ENCODE data around the gene FSD1.
"Not testable (repeated sequence)": the region's sequence is repeated elsewhere in the genome, so short reads cannot be mapped to it uniquely, and the experiment has no call there.

The FSD1 gene

GRCh38 chr19:4267901-4268815 lies 36.2 kb upstream of the FSD1 start:
- no peak for DNase-seq
- Histone ChIP-seq H2AFZ (ENCODE audit: insufficient read depth, low read length, poor library complexity) (no peak overlapping the region), H3K36me3 (ENCODE audit: control insufficient read depth in 1 of 2, insufficient read depth in 2 of 2, low read length in 2 of 2) (peaks cover 15 to 18% of the 10 kb centered on the region in 2 experiments), H2AK5ac (ENCODE audit: low read length) (no peak overlapping the region), H3K79me2 (ENCODE audit: control insufficient read depth, insufficient read depth, low read length, poor library complexity) (no peaks in the 10 kb centered on the region), H3K4me2 (ENCODE audit: low read length) (no peak overlapping the region), H3K23ac (ENCODE audit: low read length) (no peak overlapping the region), H3K27ac (ENCODE audit: low read depth, low read length) (no peak overlapping the region), H2BK12ac (ENCODE audit: low read length) (no peak overlapping the region), H3K27me3 (ENCODE audit: insufficient read depth, low read length) (no peaks in the 10 kb centered on the region), H3K14ac (ENCODE audit: low read length) (no peak overlapping the region), H3K79me1 (ENCODE audit: low read length) (no peaks in the 10 kb centered on the region), H2BK5ac (ENCODE audit: low read depth, low read length, poor library complexity) (no peak overlapping the region), H3K9ac (ENCODE audit: low read length) (no peak overlapping the region), H4K12ac (ENCODE audit: low read depth, low read length) (no peak overlapping the region), H3K4me3 (ENCODE audit: low read depth, low read length) (no peak overlapping the region), H4K91ac (ENCODE audit: low read depth, low read length) (no peak overlapping the region), H4K8ac (ENCODE audit: low read depth, low read length) (no peak overlapping the region), H2BK120ac (ENCODE audit: insufficient read depth, low read length, poor library complexity) (no peak overlapping the region), H3K18ac (ENCODE audit: low read length) (no peak overlapping the region), H3K9me3 (ENCODE audit: insufficient read depth, low read depth, low read length) (peaks cover 1% of the 10 kb centered on the region), H3K4me1 (ENCODE audit: control insufficient read depth in 1 of 2, insufficient read depth in 2 of 2, low read length in 2 of 2) (no peaks in the 10 kb centered on the region), H3K4ac (ENCODE audit: low read depth, low read length) (no peak overlapping the region)
- no CpG with 5 or more reads among the region's 30 CpGs for WGBS (ENCODE audit: extremely low coverage, insufficient coverage, insufficient read length)

DNA sequence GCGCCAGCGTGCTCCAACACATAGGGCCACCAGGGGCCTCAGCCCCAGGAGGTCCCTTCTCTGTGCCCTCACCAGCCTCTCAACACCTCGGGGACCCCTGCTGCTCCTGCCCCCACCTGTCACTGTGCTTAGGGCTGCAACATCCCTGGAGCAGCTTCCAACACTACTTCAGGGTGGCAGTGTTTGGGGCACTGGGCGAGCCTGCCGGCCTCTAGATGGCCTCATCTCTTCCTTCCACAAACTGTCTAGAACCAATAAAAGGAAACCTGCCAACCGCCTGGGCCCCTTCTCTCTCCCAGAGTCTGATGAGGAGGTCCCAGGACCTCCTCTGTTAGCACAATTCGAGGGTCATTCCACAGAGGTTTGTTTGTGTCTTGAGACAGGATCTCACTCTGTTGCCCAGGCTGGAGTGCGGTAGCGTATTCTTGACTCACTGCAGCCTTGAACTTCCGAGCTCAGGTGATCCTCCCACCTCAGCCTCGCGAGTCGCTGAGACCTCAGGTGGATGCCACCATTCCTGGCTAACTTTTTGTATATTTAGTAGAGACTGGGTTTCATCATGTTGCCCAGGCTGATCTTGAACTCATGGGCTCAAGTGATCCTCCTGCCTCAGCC lies 35.5 kb upstream of the FSD1 start:
- Histone ChIP-seq H2AK5ac (ENCODE audit: low read length) (no peak overlapping the region), H4K91ac (ENCODE audit: low read depth, low read length) (no peak overlapping the region), H3K4me2 (ENCODE audit: low read length) (no peak overlapping the region), H2BK120ac (ENCODE audit: insufficient read depth, low read length, poor library complexity) (no peak overlapping the region), H3K18ac (ENCODE audit: low read length) (no peak overlapping the region), H4K8ac (ENCODE audit: low read depth, low read length) (no peak overlapping the region), H3K27me3 (ENCODE audit: insufficient read depth, low read length) (no peaks in the 10 kb centered on the region), H3K4ac (ENCODE audit: low read depth, low read length) (no peak overlapping the region), H3K14ac (ENCODE audit: low read length) (no peak overlapping the region), H3K9ac (ENCODE audit: low read length) (no peak overlapping the region), H3K36me3 (ENCODE audit: control insufficient read depth in 1 of 2, insufficient read depth in 2 of 2, low read length in 2 of 2) (peaks cover 11 to 17% of the 10 kb centered on the region in 2 experiments), H3K27ac (ENCODE audit: low read depth, low read length) (no peak overlapping the region), H3K79me1 (ENCODE audit: low read length) (no peaks in the 10 kb centered on the region), H2BK5ac (ENCODE audit: low read depth, low read length, poor library complexity) (no peak overlapping the region), H3K4me3 (ENCODE audit: low read depth, low read length) (no peak overlapping the region), H3K23ac (ENCODE audit: low read length) (no peak overlapping the region), H4K12ac (ENCODE audit: low read depth, low read length) (no peak overlapping the region), H2BK12ac (ENCODE audit: low read length) (no peak overlapping the region), H3K79me2 (ENCODE audit: control insufficient read depth, insufficient read depth, low read length, poor library complexity) (no peaks in the 10 kb centered on the region), H3K9me3 (ENCODE audit: insufficient read depth, low read depth, low read length) (peaks cover 1% of the 10 kb centered on the region), H3K4me1 (ENCODE audit: control insufficient read depth in 1 of 2, insufficient read depth in 2 of 2, low read length in 2 of 2) (no peaks in the 10 kb centered on the region), H2AFZ (ENCODE audit: insufficient read depth, low read length, poor library complexity) (no peak overlapping the region)
- DNase-seq, result no peak
- WGBS (ENCODE audit: extremely low coverage, insufficient coverage, insufficient read length), result no CpG with 5 or more reads among the region's 13 CpGs

- Histone ChIP-seq H3K14ac (ENCODE audit: low read length) (no peak overlapping the region), H3K9me3 (ENCODE audit: insufficient read depth, low read depth, low read length) (peaks cover 1% of the 10 kb centered on the region), H4K12ac (ENCODE audit: low read depth, low read length) (no peak overlapping the region), H2AFZ (ENCODE audit: insufficient read depth, low read length, poor library complexity) (no peak overlapping the region), H3K36me3 (ENCODE audit: control insufficient read depth in 1 of 2, insufficient read depth in 2 of 2, low read length in 2 of 2) (peaks cover 6 to 13% of the 10 kb centered on the region in 2 experiments), H4K91ac (ENCODE audit: low read depth, low read length) (no peak overlapping the region), H2AK5ac (ENCODE audit: low read length) (no peak overlapping the region), H3K27me3 (ENCODE audit: insufficient read depth, low read length) (no peaks in the 10 kb centered on the region), H3K23ac (ENCODE audit: low read length) (no peak overlapping the region), H3K4me3 (ENCODE audit: low read depth, low read length) (no peak overlapping the region), H4K8ac (ENCODE audit: low read depth, low read length) (no peak overlapping the region), H3K79me1 (ENCODE audit: low read length) (peaks cover 2% of the 10 kb centered on the region), H3K4me2 (ENCODE audit: low read length) (no peak overlapping the region), H2BK5ac (ENCODE audit: low read depth, low read length, poor library complexity) (no peak overlapping the region), H3K4ac (ENCODE audit: low read depth, low read length) (no peak overlapping the region), H3K9ac (ENCODE audit: low read length) (no peak overlapping the region), H2BK120ac (ENCODE audit: insufficient read depth, low read length, poor library complexity) (no peak overlapping the region), H2BK12ac (ENCODE audit: low read length) (no peak overlapping the region), H3K79me2 (ENCODE audit: control insufficient read depth, insufficient read depth, low read length, poor library complexity) (no peaks in the 10 kb centered on the region), H3K18ac (ENCODE audit: low read length) (no peak overlapping the region), H3K4me1 (ENCODE audit: control insufficient read depth in 1 of 2, insufficient read depth in 2 of 2, low read length in 2 of 2) (peaks cover 3 to 6% of the 10 kb centered on the region in 2 experiments), H3K27ac (ENCODE audit: low read depth, low read length) (no peak overlapping the region)
- WGBS (ENCODE audit: extremely low coverage, insufficient coverage, insufficient read length), result no CpG with 5 or more reads among the region's 10 CpGs
- DNase-seq, result no peak
Measured at GRCh38 chr19:4272894-4273293, 31.5 kb upstream of the FSD1 start.

DNA sequence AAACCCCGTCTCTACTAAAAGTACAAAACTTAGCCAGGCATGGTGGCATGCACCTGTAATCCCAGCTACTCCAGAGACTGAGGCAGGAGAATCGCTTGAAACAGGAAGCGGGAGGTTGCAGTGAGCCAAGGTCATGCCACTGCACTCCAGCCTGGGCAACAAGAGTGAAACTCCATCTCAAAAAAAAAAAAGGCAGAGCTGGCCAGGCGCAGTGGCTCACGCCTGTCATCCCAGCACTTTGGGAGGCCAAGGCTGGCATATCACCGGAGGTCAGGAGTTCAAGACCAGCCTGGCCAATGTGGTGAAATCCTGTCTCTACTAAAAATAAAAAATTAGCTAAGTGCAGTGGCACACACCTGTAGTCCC lies 30.1 kb upstream of the FSD1 start:
- no CpG with 5 or more reads among the region's 6 CpGs for WGBS (ENCODE audit: extremely low coverage, insufficient coverage, insufficient read length)

More for the DNA sequence above, 30.1 kb upstream of the FSD1 start:
- H3K4me1 ChIP-seq (ENCODE audit: control insufficient read depth in 1 of 2, insufficient read depth in 2 of 2, low read length in 2 of 2); H3K18ac ChIP-seq (ENCODE audit: low read length); H3K27ac ChIP-seq (ENCODE audit: low read depth, low read length); H3K4me3 ChIP-seq (ENCODE audit: low read depth, low read length); H2BK120ac ChIP-seq (ENCODE audit: insufficient read depth, low read length, poor library complexity); DNase-seq; H2AK5ac ChIP-seq (ENCODE audit: low read length); H3K9ac ChIP-seq (ENCODE audit: low read length); H3K27me3 ChIP-seq (ENCODE audit: insufficient read depth, low read length); H3K23ac ChIP-seq (ENCODE audit: low read length); H3K4ac ChIP-seq (ENCODE audit: low read depth, low read length); H2AFZ ChIP-seq (ENCODE audit: insufficient read depth, low read length, poor library complexity); H3K9me3 ChIP-seq (ENCODE audit: insufficient read depth, low read depth, low read length); H2BK5ac ChIP-seq (ENCODE audit: low read depth, low read length, poor library complexity); H3K79me1 ChIP-seq (ENCODE audit: low read length); H3K14ac ChIP-seq (ENCODE audit: low read length); H2BK12ac ChIP-seq (ENCODE audit: low read length); H3K4me2 ChIP-seq (ENCODE audit: low read length); H3K36me3 ChIP-seq (ENCODE audit: control insufficient read depth in 1 of 2, insufficient read depth in 2 of 2, low read length in 2 of 2); H4K12ac ChIP-seq (ENCODE audit: low read depth, low read length); H4K8ac ChIP-seq (ENCODE audit: low read depth, low read length); H4K91ac ChIP-seq (ENCODE audit: low read depth, low read length); H3K79me2 ChIP-seq (ENCODE audit: control insufficient read depth, insufficient read depth, low read length, poor library complexity): not testable (repeated sequence)

Data from trophoblast cell (in vitro differentiated cells and primary cell).